ENCODE results near the gene ACOD1.
"Not testable (repeated sequence)": the region's sequence is repeated elsewhere in the genome, so short reads cannot be mapped to it uniquely, and the experiment has no call there.

The ACOD1 gene

GRCh38 chr13:76954538-76954937 is 6.2 kb downstream of the ACOD1 start:
- Histone ChIP-seq H3K4me3 (ENCODE audit: low read depth, low read length) (no peak overlapping the region), H3K36me3 (no peaks in the 10 kb centered on the region), H3K9me3 (no peaks in the 10 kb centered on the region), H3K4me1 (no peaks in the 10 kb centered on the region), H3K27me3 (no peaks in the 10 kb centered on the region; the same call in 1 of the 2 replicates)
- no peak for TF ChIP-seq CTCF (IDR thresholded peaks at IDR 0.05; ENCODE audit: low read depth, low read length)
- DNase-seq, result no peak

DNA sequence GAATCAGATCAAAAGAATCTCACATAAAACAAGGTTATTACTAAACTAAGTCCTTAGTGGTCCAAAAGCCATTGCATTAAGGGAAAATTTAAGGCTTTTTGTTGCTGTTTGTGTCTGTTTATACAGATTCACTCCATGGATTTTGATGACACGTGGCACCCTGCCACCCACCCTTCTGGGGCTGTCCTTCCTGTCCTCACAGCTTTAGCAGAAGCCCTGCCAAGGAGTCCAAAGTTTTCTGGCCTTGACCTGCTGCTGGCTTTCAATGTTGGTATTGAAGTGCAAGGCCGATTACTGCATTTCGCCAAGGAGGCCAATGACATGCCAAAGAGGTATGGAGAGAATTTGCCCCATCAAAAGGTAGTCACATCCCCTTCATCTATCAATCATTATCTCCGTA is 6.9 kb downstream of the ACOD1 start:
- H3K4me1 ChIP-seq, result no peaks in the 10 kb centered on the region
- no peak for DNase-seq
- peaks cover 4% of the 10 kb centered on the region; the same call in 1 of the 2 replicates for H3K9me3 ChIP-seq
- H3K27me3 ChIP-seq, result no peaks in the 10 kb centered on the region; the same call in 1 of the 2 replicates
- H3K4me3 ChIP-seq (ENCODE audit: low read depth, low read length), result no peak overlapping the region
- TF ChIP-seq CTCF (IDR thresholded peaks at IDR 0.05; ENCODE audit: low read depth, low read length), result no peak
- no peaks in the 10 kb centered on the region for H3K36me3 ChIP-seq

GRCh38 chr13:76955661-76956060 is 7.3 kb downstream of the ACOD1 start:
- DNase-seq, result no peak
- TF ChIP-seq CTCF (IDR thresholded peaks at IDR 0.05; ENCODE audit: low read depth, low read length), result no peak

GRCh38 chr13:76958841-76959432 is 10.6 kb downstream of the ACOD1 start:
- TF ChIP-seq CTCF (IDR thresholded peaks at IDR 0.05; ENCODE audit: low read depth, low read length), result no peak
- no peak for DNase-seq
- no peaks in the 10 kb centered on the region for H3K36me3 ChIP-seq
- no peak overlapping the region for H3K4me3 ChIP-seq (ENCODE audit: low read depth, low read length)
- peaks cover 6% of the 10 kb centered on the region; the same call in 1 of the 2 replicates for H3K9me3 ChIP-seq
- no peaks in the 10 kb centered on the region; the same call in 1 of the 2 replicates for H3K27me3 ChIP-seq
- no peaks in the 10 kb centered on the region for H3K4me1 ChIP-seq

More at GRCh38 chr13:76955661-76956060, 7.3 kb downstream of the ACOD1 start:
- Histone ChIP-seq H3K36me3 (no peaks in the 10 kb centered on the region), H3K9me3 (peaks cover 6% of the 10 kb centered on the region; the same call in 1 of the 2 replicates), H3K4me3 (ENCODE audit: low read depth, low read length) (no peak overlapping the region), H3K27me3 (no peaks in the 10 kb centered on the region; the same call in 1 of the 2 replicates), H3K4me1 (no peaks in the 10 kb centered on the region)

GRCh38 chr13:76959734-76960133 is 11.4 kb downstream of the ACOD1 start:
- not testable (repeated sequence) for H3K27me3 ChIP-seq; H3K4me1 ChIP-seq; DNase-seq; H3K36me3 ChIP-seq; H3K9me3 ChIP-seq; H3K4me3 ChIP-seq (ENCODE audit: low read depth, low read length)

GRCh38 chr13:76965759-76966421 is 17.6 kb downstream of the ACOD1 start:
- Histone ChIP-seq H3K27me3 (no peaks in the 10 kb centered on the region), H3K4me1 (no peaks in the 10 kb centered on the region; the same call in 1 of the 2 replicates), H3K36me3 (no peaks in the 10 kb centered on the region), H3K4me3 (ENCODE audit: low read depth, low read length) (no peak overlapping the region), H3K9me3 (no peaks in the 10 kb centered on the region)
- TF ChIP-seq CTCF (IDR thresholded peaks at IDR 0.05; ENCODE audit: low read depth, low read length), result no peak
- peak; percentile 81 for DNase-seq

Data from BE2C (cell line).